Kidney epithelial cell (primary cell): ENCODE results near the gene C2orf49. TPM values are rescaled to one million over a fixed set of nuclear protein-coding genes. Genes with fewer than 3 reads are reported as not detected.

Experiments used
- DNase-seq: peaks from one replicate; pipeline ENCODE4 v3.0.0-alpha.2; 2010; ENCODE audit warnings: low read depth
- H3K27me3 ChIP-seq: 2 replicates; pipeline ENCODE4 v1.6.0; 2011; ENCODE audit warnings: low read length; ENCODE audit not compliant: control insufficient read depth, insufficient read depth
- H3K36me3 ChIP-seq: 2 replicates; pipeline ENCODE4 v1.5.1; 2011; ENCODE audit warnings: low read length; ENCODE audit not compliant: control insufficient read depth, insufficient read depth
- H3K4me3 ChIP-seq: 2 replicates; pipeline ENCODE4 v1.5.1; 2011; ENCODE audit warnings: low read depth, mild to moderate bottlenecking, control low read depth, low read length
- CTCF ChIP-seq: IDR thresholded peaks from 2 replicates; pipeline ENCODE4 v1.5.1; 2011; ENCODE audit warnings: mild to moderate bottlenecking, moderate library complexity, low read length, control low read depth, inconsistent platforms; ENCODE audit not compliant: insufficient read depth, poor library complexity, severe bottlenecking
- total RNA-seq: library from RNA; depleted of rRNA; stranded (reverse); fragments of >200 nt; gene quantifications from 2 replicates; pipeline ENCODE4 v1.2.3, GENCODE V29; 2015

The C2orf49 gene
- total RNA-seq, 1 donor from 2014 or later: 29.5 TPM

GRCh38 chr2:105388971-105389381 is 51.6 kb downstream of the C2orf49 start:
- TF ChIP-seq CTCF: no peak
- H3K27me3 ChIP-seq: no peaks in the 10 kb centered on the region
- H3K4me3 ChIP-seq: no peak overlapping the region
- DNase-seq: no peak
- H3K36me3 ChIP-seq: peaks cover 8% of the 10 kb centered on the region

- no peak for DNase-seq
- Histone ChIP-seq H3K36me3 (peaks cover 4% of the 10 kb centered on the region), H3K27me3 (no peaks in the 10 kb centered on the region), H3K4me3 (no peak overlapping the region)
- no peak for TF ChIP-seq CTCF
These were observed 53.1 kb downstream of the C2orf49 start for GRCh38 chr2:105390454-105390853.

- H3K4me3 ChIP-seq: no peak overlapping the region
- no peak for TF ChIP-seq CTCF
- H3K36me3 ChIP-seq: peaks cover 2% of the 10 kb centered on the region
- H3K27me3 ChIP-seq: no peaks in the 10 kb centered on the region
- DNase-seq: no peak
These were observed 53.8 kb downstream of the C2orf49 start for GRCh38 chr2:105391058-105391627.

GRCh38 chr2:105391763-105392662 is 54.7 kb downstream of the C2orf49 start:
- Histone ChIP-seq H3K4me3 (no peak overlapping the region), H3K36me3 (peaks cover 3% of the 10 kb centered on the region), H3K27me3 (no peaks in the 10 kb centered on the region)
- no peak for DNase-seq
- no peak for TF ChIP-seq CTCF

GRCh38 chr2:105393373-105394055 is 56.2 kb downstream of the C2orf49 start:
- H3K4me3 ChIP-seq: no peak overlapping the region
- no peak for TF ChIP-seq CTCF
- H3K36me3 ChIP-seq: peaks cover 3% of the 10 kb centered on the region
- H3K27me3 ChIP-seq: no peaks in the 10 kb centered on the region
- no peak for DNase-seq
